HAP-1 (cell line): ENCODE data around the gene LRBA.
"Not testable (repeated sequence)": the region's sequence is repeated elsewhere in the genome, so short reads cannot be mapped to it uniquely, and the experiment has no call there.

Experiments
- DNase-seq, 2 experiments: peaks; one replicate each; pipeline ENCODE4 v3.0.0-alpha.2; 2016 to 2020; ENCODE audit warnings: low spot score in 2 of 2
- H3K27me3 ChIP-seq: fragments of 250-450 bp; sonication (Bioruptor Pico); 2 replicates; pipeline ENCODE4 v1.5.1; 2020; ENCODE audit warnings: low read depth, mild to moderate bottlenecking, moderate library complexity
- H3K36me3 ChIP-seq: fragments of 250-450 bp; sonication (Bioruptor Pico); replicated peaks from 2 replicates; pipeline ENCODE4 v1.5.1; 2020; ENCODE audit warnings: mild to moderate bottlenecking
- H3K4me1 ChIP-seq: fragments of 250-450 bp; sonication (Bioruptor Pico); 2 replicates; pipeline ENCODE4 v1.5.1; 2020; ENCODE audit warnings: mild to moderate bottlenecking
- H3K4me3 ChIP-seq: fragments of 250-450 bp; sonication (Bioruptor Pico); 2 replicates; pipeline ENCODE4 v1.5.1; 2020; ENCODE audit warnings: mild to moderate bottlenecking, moderate library complexity
- H3K9me3 ChIP-seq: fragments of 250-450 bp; sonication (Bioruptor Pico); 2 replicates; pipeline ENCODE4 v1.5.1; 2020; ENCODE audit warnings: mild to moderate bottlenecking, moderate library complexity
- in situ Hi-C: fragments of 300-500 bp; cut with MboI; formaldehyde crosslinking; loops from 3 replicates; pipeline ENCODE4 v1.14.3; 2020; ENCODE audit warnings: low sequenced_read_pairs, inconsistent platforms, mixed read lengths

LRBA gene

DNA sequence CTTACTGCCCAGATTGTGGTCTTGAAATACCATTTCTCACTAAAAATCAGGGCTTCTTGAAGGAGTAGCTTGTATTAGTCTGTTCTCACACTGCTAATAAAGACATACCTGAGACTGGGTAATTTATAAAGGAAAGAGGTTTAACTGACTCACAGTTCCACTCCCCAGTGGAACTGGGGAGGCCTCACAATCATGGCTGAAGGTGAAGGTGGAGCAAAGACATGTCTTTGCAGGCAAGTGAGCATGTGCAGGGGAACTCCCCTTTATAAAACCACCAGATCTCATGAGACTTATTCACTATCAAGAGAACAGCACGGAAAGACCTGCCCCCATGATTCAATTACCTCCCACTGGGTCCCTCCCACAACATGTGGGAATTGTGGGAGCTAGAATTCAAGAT lies 58.0 kb downstream of the LRBA start:
- DNase-seq, H3K36me3 ChIP-seq, H3K4me3 ChIP-seq, H3K4me1 ChIP-seq, H3K27me3 ChIP-seq, in situ Hi-C loops: not testable (repeated sequence)
- H3K9me3 ChIP-seq = peaks cover 14% of the 10 kb centered on the region

DNA sequence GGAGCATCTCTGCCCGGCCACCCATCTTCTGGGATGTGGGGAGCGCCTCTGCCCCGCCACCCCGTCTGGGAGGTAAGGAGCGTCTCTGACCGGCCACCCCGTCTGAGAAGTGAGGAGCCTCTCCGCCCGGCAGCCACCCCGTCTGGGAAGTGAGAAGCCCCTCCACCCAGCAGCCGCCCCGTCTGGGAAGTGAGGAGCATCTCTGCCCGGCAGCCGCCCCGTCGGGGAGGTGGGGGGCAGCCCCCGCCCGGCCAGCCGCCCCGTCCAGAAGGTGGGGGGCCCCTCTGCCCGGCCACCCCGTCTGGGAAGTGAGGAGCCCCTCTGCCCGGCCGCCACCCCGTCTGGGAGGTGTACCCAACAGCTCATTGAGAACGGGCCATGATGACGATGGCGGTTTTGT lies 61.2 kb downstream of the LRBA start:
- H3K4me1 ChIP-seq, H3K36me3 ChIP-seq, DNase-seq, H3K9me3 ChIP-seq, H3K4me3 ChIP-seq, in situ Hi-C loops, H3K27me3 ChIP-seq: not testable (repeated sequence)

DNA sequence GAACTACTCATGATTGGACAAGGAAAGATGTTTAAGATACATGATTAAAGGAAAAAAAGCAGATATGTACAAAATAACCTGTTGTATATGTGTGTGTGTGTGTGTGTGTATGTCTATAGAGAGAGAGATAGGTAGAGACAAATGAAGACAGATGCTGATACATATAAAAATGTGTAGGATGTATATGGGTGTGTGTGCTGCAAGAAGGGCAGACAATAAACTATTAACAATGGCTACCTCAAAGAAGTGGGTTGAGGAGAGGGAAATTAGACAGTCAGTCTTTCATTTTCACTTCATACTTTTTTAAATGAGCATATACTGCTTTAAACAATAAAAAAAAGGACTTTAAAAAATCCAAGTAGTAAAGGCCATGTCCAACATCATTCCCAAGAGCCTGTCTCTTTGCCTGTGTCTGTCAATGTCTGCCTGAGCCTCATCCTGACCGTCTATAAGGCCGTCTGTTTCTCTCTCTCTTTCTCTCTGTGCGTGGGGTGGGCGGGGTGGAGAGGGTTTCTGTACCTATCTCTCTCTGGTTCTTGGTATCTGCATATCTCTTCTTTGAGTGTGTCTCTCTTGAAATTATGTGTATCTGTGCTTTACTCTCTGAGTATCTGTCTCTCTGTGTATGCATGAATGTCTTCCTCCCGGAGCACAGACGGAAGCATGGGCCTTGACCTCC lies 62.8 kb downstream of the LRBA start:
- no peak for DNase-seq
- Histone ChIP-seq H3K27me3 (no peaks in the 10 kb centered on the region), H3K4me3 (no peak overlapping the region), H3K9me3 (0 out of 2 replicates have a peak, but pooled peaks cover 4% of the 10 kb centered on the region), H3K4me1 (no peaks in the 10 kb centered on the region), H3K36me3 (no peaks in the 10 kb centered on the region; the same call in 1 of the 2 replicates)
- in situ Hi-C loops = no loop called here

GRCh38 chr4:150950657-150951288 lies 64.3 kb downstream of the LRBA start:
- no peak for DNase-seq
- in situ Hi-C loops = no loop called here
- Histone ChIP-seq H3K4me3 (no peak overlapping the region), H3K4me1 (no peaks in the 10 kb centered on the region), H3K9me3 (no peaks in the 10 kb centered on the region), H3K27me3 (no peaks in the 10 kb centered on the region), H3K36me3 (no peaks in the 10 kb centered on the region)

DNA sequence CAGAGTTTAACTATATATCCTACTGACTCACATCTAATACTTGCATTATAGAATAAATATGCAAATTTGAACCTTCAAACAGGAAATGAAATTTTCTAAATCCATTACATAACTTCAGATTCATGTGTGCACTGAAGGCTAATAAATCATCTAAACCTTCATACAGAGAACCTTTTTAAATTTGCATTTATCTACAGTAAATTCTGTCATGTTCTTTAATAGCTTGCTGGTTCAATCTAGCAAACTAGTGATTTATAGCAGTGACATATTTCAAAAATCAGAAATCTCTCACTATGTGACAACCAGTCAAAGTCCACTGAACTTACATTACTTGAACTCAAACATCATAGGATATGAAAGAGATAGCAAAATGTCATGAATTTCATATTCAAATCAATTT lies 65.1 kb downstream of the LRBA start:
- Histone ChIP-seq H3K36me3 (no peaks in the 10 kb centered on the region), H3K4me3 (no peak overlapping the region), H3K27me3 (no peaks in the 10 kb centered on the region), H3K4me1 (no peaks in the 10 kb centered on the region), H3K9me3 (no peaks in the 10 kb centered on the region)
- no peak for DNase-seq
- in situ Hi-C loops = no loop called here

- H3K4me1 ChIP-seq = 0 out of 2 replicates have a peak, but pooled peaks cover 2% of the 10 kb centered on the region
- H3K4me3 ChIP-seq = no peak overlapping the region
- no peaks in the 10 kb centered on the region for H3K36me3 ChIP-seq
- no peaks in the 10 kb centered on the region for H3K27me3 ChIP-seq
- no peak for DNase-seq
- no peaks in the 10 kb centered on the region for H3K9me3 ChIP-seq
- in situ Hi-C loops = no loop called here
Measured at GRCh38 chr4:150949342-150949741, 65.7 kb downstream of the LRBA start.

- H3K36me3 ChIP-seq = no peaks in the 10 kb centered on the region
- in situ Hi-C loops = no loop called here
- no peaks in the 10 kb centered on the region for H3K9me3 ChIP-seq
- H3K27me3 ChIP-seq = no peaks in the 10 kb centered on the region
- H3K4me3 ChIP-seq = no peak overlapping the region
- 0 out of 2 replicates have a peak, but pooled peaks cover 2% of the 10 kb centered on the region for H3K4me1 ChIP-seq
- DNase-seq = no peak
Measured at GRCh38 chr4:150948710-150949109, 66.4 kb downstream of the LRBA start.

DNA sequence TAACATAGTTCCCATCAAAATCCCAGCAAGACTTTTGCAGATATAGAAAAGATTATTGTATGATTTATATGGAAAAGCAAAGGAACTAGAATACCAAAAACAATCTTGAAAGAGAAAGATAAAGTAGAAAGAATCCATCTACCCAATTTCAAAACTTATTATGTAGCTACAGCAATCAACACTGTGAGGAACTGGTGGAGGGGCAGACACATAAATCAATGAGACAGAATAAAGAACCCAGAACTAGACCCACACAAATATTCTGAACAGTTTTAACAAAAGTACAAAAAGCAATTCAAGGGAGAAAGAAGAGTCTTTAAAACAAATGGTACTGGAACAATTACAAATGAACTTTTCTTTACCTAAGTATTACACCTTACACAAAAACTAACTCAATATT lies 67.0 kb downstream of the LRBA start:
- 0 out of 2 replicates have a peak, but pooled peaks cover 2% of the 10 kb centered on the region for H3K4me1 ChIP-seq
- in situ Hi-C loops = no loop called here
- DNase-seq = no peak

DNA sequence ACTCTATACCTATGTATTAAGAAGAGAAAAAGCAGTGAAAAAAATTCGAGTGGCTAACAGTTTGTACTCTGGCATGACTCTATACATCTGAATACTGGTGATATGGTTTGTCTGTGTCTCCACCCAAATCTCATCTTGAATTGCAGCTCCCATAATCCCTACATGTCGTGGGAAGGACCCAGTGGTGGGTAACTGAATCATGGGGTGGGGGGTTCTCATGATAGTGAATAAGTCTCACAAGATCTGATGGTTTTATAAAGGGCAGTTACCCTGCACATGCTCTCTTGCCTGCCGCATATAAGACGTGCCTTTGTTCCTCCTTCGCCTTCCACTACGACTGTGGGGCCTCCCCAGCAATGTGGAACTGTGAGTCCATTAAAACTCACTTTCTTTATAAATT lies 70.4 kb downstream of the LRBA start:
- in situ Hi-C loops = no loop called here
- Histone ChIP-seq H3K4me3 (no peak overlapping the region), H3K27me3 (no peaks in the 10 kb centered on the region), H3K9me3 (no peaks in the 10 kb centered on the region), H3K4me1 (peaks cover 10% of the 10 kb centered on the region), H3K36me3 (no peaks in the 10 kb centered on the region)
- no peak for DNase-seq

More for the DNA sequence above, 67.0 kb downstream of the LRBA start:
- Histone ChIP-seq H3K4me3 (no peak overlapping the region), H3K36me3 (no peaks in the 10 kb centered on the region), H3K9me3 (no peaks in the 10 kb centered on the region), H3K27me3 (no peaks in the 10 kb centered on the region)

DNA sequence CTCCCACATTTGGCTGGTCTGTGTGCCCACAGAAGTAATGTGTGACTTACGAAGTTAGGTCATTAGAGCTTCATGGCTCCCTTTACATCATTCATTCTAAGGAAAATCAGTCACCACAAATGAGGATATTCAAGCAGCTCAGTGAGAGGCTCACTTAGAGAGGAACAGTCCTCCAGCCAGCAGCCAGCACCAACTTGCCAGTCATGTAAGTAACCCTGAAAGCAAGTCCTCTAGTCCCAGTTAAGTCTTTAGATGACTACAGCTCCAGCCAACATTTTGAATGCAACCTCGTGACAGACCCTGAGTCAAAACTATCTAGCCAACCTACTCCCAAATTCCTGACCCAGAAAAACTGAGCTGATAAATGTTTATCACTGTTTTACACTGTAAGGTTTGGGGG lies 71.3 kb downstream of the LRBA start:
- Histone ChIP-seq H3K4me3 (no peak overlapping the region), H3K36me3 (no peaks in the 10 kb centered on the region), H3K27me3 (no peaks in the 10 kb centered on the region), H3K4me1 (peaks cover 11% of the 10 kb centered on the region), H3K9me3 (no peaks in the 10 kb centered on the region)
- in situ Hi-C loops = no loop called here
- DNase-seq = no peak

DNA sequence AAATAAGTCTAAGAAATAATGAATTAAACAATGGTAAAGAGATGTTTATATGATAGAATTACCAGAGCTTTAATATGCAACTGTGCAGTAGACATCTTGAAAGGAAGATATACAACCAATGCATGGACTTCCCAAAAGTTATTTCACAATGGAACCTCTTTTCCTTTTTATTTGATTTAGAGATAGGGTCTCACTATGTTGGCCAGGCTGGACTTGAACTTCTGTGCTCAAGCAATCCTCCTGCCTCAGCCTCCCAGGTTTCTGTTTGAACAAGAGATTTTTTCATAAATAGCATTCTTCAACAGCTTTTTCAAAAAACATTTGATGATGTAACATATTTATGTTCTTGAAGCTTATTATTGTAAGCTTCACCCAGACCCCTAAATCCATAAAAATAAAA lies 72.0 kb downstream of the LRBA start:
- in situ Hi-C loops = no loop called here
- Histone ChIP-seq H3K9me3 (no peaks in the 10 kb centered on the region), H3K27me3 (no peaks in the 10 kb centered on the region), H3K4me3 (no peak overlapping the region), H3K36me3 (no peaks in the 10 kb centered on the region), H3K4me1 (peaks cover 17% of the 10 kb centered on the region)
- DNase-seq = no peak

GRCh38 chr4:150942539-150942938 lies 72.5 kb downstream of the LRBA start:
- H3K4me3 ChIP-seq = no peak overlapping the region
- no peaks in the 10 kb centered on the region for H3K27me3 ChIP-seq
- no peaks in the 10 kb centered on the region for H3K36me3 ChIP-seq
- in situ Hi-C loops = no loop called here
- DNase-seq = no peak
- peaks cover 18% of the 10 kb centered on the region for H3K4me1 ChIP-seq
- H3K9me3 ChIP-seq = no peaks in the 10 kb centered on the region

DNA sequence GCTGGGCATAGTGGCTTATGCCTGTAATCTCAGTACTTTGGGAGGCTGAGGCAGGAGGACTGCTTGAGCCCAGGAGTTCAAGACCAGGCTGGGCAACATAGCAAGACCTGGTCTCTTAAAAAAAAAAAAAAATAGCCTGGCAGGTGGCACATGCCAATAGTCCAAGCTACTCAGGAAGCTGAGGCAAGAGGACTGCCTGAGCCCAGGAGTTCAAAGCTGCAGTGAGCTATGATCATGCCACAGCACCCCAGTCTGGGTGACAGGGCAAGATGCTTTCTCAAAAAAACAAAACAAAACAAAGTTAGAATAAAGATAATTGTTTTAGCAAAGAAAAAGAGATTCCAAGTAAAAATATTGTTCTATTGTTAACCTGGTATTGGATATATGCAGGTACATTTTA lies 75.0 kb downstream of the LRBA start:
- DNase-seq = no peak
- no peaks in the 10 kb centered on the region for H3K9me3 ChIP-seq
- in situ Hi-C loops = no loop called here
- no peaks in the 10 kb centered on the region for H3K27me3 ChIP-seq
- no peak overlapping the region for H3K4me3 ChIP-seq
- no peaks in the 10 kb centered on the region for H3K36me3 ChIP-seq
- peaks cover 18% of the 10 kb centered on the region for H3K4me1 ChIP-seq

DNA sequence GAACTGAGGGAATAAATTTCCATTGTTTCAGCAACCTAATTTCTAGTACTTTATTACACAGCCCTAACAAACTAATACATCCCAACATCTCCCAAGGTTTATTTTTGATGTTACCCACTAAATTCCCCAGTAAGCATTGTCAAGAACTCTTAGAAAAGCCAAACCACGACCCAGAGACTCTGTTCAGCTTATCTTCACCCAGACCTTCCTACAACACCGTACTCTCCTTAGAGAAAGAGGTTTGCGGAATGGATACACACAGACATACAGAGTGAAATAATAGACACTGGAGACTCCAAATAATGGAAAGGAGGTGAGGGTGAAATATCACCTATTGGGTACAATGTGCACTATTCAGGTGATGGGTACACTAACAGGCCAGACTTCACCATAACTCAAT lies 75.6 kb downstream of the LRBA start:
- Histone ChIP-seq H3K36me3 (no peaks in the 10 kb centered on the region), H3K4me1 (peaks cover 18% of the 10 kb centered on the region), H3K9me3 (no peaks in the 10 kb centered on the region), H3K4me3 (no peak overlapping the region), H3K27me3 (no peaks in the 10 kb centered on the region)
- DNase-seq = no peak
- in situ Hi-C loops = no loop called here
